GM23338 (cell line): Measurements from ENCODE around the gene SUN2. TPM values are rescaled to one million over a fixed set of nuclear protein-coding genes. Genes with fewer than 3 reads are reported as not detected.

Experiments
- ATAC-seq: fragments of 200-7000 bp; cut with Tn5 transposase; 3 replicates; pipeline ENCODE4 v1.9.1; 2020
- DNase-seq: peaks from one replicate; pipeline ENCODE4 v3.0.0-alpha.2; 2015; ENCODE audit warnings: low spot score
- H2AFZ ChIP-seq: fragments of 200-600 bp; sonication (generic); 2 replicates; pipeline ENCODE4 v1.8.0; 2016; ENCODE audit warnings: antibody characterized with exemption, mild to moderate bottlenecking, moderate library complexity
- H3F3A ChIP-seq: fragments of 200-600 bp; sonication (generic); replicated peaks from 2 replicates; pipeline ENCODE4 v1.8.0; 2017; ENCODE audit warnings: antibody characterized with exemption, mixed run types, low read depth
- H3K27ac ChIP-seq: fragments of 200-600 bp; sonication (generic); 2 replicates; pipeline ENCODE4 v1.6.1; 2016; ENCODE audit warnings: low read depth
- H3K27me3 ChIP-seq: fragments of 200-600 bp; sonication (generic); 2 replicates; pipeline ENCODE4 v1.8.0; 2016; ENCODE audit warnings: mild to moderate bottlenecking, mixed run types, moderate library complexity; ENCODE audit not compliant: insufficient read depth
- H3K36me3 ChIP-seq: fragments of 200-600 bp; sonication (generic); 2 replicates; pipeline ENCODE4 v1.8.0; 2016; ENCODE audit warnings: mild to moderate bottlenecking; ENCODE audit not compliant: insufficient read depth
- H3K4me1 ChIP-seq: fragments of 200-600 bp; sonication (generic); 2 replicates; pipeline ENCODE4 v1.8.0; 2016; ENCODE audit warnings: mild to moderate bottlenecking, moderate library complexity; ENCODE audit not compliant: insufficient read depth
- H3K4me2 ChIP-seq: fragments of 200-600 bp; sonication (generic); 2 replicates; pipeline ENCODE4 v1.7.1; 2017; ENCODE audit warnings: mixed run types
- H3K4me3 ChIP-seq: fragments of 200-600 bp; sonication (generic); 2 replicates; pipeline ENCODE4 v1.6.1; 2016; ENCODE audit warnings: mixed run types
- H3K79me2 ChIP-seq: fragments of 200-600 bp; sonication (generic); replicated peaks from 2 replicates; pipeline ENCODE4 v1.8.0; 2017; ENCODE audit warnings: mild to moderate bottlenecking; ENCODE audit not compliant: insufficient read depth
- H3K9me2 ChIP-seq: fragments of 200-600 bp; sonication (generic); 2 replicates; pipeline ENCODE4 v1.8.0; 2017; ENCODE audit not compliant: insufficient read depth
- H4K20me1 ChIP-seq: fragments of 200-600 bp; sonication (generic); replicated peaks from 2 replicates; pipeline ENCODE4 v1.8.0; 2017; ENCODE audit warnings: mild to moderate bottlenecking; ENCODE audit not compliant: insufficient read depth
- H3K27ac Mint-ChIP-seq: 2 replicates; pipeline ENCODE4 v1.8.0; 2020; ENCODE audit warnings: inconsistent platforms, mild to moderate bottlenecking, moderate library complexity, mixed read lengths
- H3K27me3 Mint-ChIP-seq: 3 replicates; pipeline ENCODE4 v1.8.0; 2022; ENCODE audit warnings: low read depth, mild to moderate bottlenecking, moderate library complexity, mixed read lengths, inconsistent platforms; ENCODE audit not compliant: insufficient read depth, poor library complexity
- H3K36me3 Mint-ChIP-seq: 3 replicates; pipeline ENCODE4 v1.8.0; 2021; ENCODE audit warnings: low read depth, mild to moderate bottlenecking, inconsistent platforms, moderate library complexity, mixed read lengths
- H3K4me1 Mint-ChIP-seq: 3 replicates; pipeline ENCODE4 v1.8.0; 2020; ENCODE audit warnings: mild to moderate bottlenecking, inconsistent platforms, mixed read lengths
- H3K4me3 Mint-ChIP-seq: 3 replicates; pipeline ENCODE4 v1.8.0; 2021; ENCODE audit warnings: moderate library complexity, mild to moderate bottlenecking, inconsistent platforms, mixed read lengths
- H3K9me3 Mint-ChIP-seq: 3 replicates; pipeline ENCODE4 v1.8.0; 2020; ENCODE audit warnings: moderate library complexity, mild to moderate bottlenecking, inconsistent platforms, mixed read lengths
- CREB1 ChIP-seq: fragments of 250-450 bp; sonication (Bioruptor Pico); IDR thresholded peaks from 2 replicates; pipeline ENCODE4 v1.5.0; 2020; ENCODE audit warnings: low read depth, mild to moderate bottlenecking, moderate library complexity
- CTCF ChIP-seq, 2 experiments: fragments of 200-600 bp in 1 of 2; sonication (generic) in 1 of 2; conservative IDR thresholded peaks; 2 replicates each; pipeline versions ENCODE4 v1.5.1 to v1.6.1; 2016 to 2017; ENCODE audit warnings: antibody characterized with exemption in 2 of 2, low read depth in 2 of 2, mild to moderate bottlenecking in 2 of 2, moderate library complexity in 1 of 2
- polyA plus RNA-seq: library from polyadenylated mRNA; unstranded; fragments of >200 nt; fragmentation: Nextera tagmentation; extraction: Ambion mirVana; gene quantifications from 2 replicates; pipeline ENCODE4 v1.2.1, GENCODE V29; 2016
- total RNA-seq: library from RNA; depleted of rRNA; stranded (reverse); fragments of >200 nt; shearing (Covaris generic); gene quantifications from 2 replicates; pipeline ENCODE4 v1.2.3, GENCODE V29; 2014
- TF ChIP-seq, protein P1 (sequence below): fragments of 250-450 bp; sonication (Bioruptor Pico); IDR thresholded peaks from 2 replicates; pipeline ENCODE4 v1.5.0; 2020; ENCODE audit warnings: mild to moderate bottlenecking, moderate library complexity

Gene SUN2
- total and polyA plus RNA-seq, 2 experiments from 2014 or later = 7.2 to 17.6 TPM

DNA sequence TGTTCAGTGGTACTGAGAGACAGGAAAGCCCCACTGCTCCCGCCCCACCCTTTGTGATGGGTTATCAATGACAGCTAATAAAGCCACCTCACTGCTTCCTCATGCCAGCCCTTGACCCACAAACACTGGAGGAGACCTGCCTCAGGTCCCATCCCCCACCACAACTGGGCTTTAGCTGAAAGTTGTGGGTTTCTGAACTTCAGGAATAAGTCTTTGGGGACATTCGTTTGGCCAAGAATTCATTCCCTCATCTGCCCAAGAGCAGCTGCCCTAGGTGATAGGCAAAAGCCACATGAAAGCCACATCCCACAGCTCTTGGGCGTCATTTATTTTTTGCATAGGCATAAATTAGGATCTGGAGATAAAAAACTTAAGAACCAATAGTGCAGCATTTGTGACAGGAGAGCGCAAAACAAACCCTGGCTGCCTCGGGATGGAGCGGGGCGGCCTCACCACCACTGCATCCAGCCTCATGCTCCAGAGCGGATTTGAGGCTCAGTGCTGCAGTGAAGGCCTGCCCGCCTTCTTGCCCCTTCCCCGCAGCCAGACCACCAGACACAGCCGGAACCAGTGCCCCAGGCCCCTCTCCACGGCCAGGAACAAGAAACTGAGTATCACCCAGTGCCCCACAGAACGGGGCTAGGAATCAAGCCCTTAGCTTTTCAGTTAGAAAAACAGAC, 21.2 kb downstream of the SUN2 start (continued):
- TF ChIP-seq, protein P1, sequence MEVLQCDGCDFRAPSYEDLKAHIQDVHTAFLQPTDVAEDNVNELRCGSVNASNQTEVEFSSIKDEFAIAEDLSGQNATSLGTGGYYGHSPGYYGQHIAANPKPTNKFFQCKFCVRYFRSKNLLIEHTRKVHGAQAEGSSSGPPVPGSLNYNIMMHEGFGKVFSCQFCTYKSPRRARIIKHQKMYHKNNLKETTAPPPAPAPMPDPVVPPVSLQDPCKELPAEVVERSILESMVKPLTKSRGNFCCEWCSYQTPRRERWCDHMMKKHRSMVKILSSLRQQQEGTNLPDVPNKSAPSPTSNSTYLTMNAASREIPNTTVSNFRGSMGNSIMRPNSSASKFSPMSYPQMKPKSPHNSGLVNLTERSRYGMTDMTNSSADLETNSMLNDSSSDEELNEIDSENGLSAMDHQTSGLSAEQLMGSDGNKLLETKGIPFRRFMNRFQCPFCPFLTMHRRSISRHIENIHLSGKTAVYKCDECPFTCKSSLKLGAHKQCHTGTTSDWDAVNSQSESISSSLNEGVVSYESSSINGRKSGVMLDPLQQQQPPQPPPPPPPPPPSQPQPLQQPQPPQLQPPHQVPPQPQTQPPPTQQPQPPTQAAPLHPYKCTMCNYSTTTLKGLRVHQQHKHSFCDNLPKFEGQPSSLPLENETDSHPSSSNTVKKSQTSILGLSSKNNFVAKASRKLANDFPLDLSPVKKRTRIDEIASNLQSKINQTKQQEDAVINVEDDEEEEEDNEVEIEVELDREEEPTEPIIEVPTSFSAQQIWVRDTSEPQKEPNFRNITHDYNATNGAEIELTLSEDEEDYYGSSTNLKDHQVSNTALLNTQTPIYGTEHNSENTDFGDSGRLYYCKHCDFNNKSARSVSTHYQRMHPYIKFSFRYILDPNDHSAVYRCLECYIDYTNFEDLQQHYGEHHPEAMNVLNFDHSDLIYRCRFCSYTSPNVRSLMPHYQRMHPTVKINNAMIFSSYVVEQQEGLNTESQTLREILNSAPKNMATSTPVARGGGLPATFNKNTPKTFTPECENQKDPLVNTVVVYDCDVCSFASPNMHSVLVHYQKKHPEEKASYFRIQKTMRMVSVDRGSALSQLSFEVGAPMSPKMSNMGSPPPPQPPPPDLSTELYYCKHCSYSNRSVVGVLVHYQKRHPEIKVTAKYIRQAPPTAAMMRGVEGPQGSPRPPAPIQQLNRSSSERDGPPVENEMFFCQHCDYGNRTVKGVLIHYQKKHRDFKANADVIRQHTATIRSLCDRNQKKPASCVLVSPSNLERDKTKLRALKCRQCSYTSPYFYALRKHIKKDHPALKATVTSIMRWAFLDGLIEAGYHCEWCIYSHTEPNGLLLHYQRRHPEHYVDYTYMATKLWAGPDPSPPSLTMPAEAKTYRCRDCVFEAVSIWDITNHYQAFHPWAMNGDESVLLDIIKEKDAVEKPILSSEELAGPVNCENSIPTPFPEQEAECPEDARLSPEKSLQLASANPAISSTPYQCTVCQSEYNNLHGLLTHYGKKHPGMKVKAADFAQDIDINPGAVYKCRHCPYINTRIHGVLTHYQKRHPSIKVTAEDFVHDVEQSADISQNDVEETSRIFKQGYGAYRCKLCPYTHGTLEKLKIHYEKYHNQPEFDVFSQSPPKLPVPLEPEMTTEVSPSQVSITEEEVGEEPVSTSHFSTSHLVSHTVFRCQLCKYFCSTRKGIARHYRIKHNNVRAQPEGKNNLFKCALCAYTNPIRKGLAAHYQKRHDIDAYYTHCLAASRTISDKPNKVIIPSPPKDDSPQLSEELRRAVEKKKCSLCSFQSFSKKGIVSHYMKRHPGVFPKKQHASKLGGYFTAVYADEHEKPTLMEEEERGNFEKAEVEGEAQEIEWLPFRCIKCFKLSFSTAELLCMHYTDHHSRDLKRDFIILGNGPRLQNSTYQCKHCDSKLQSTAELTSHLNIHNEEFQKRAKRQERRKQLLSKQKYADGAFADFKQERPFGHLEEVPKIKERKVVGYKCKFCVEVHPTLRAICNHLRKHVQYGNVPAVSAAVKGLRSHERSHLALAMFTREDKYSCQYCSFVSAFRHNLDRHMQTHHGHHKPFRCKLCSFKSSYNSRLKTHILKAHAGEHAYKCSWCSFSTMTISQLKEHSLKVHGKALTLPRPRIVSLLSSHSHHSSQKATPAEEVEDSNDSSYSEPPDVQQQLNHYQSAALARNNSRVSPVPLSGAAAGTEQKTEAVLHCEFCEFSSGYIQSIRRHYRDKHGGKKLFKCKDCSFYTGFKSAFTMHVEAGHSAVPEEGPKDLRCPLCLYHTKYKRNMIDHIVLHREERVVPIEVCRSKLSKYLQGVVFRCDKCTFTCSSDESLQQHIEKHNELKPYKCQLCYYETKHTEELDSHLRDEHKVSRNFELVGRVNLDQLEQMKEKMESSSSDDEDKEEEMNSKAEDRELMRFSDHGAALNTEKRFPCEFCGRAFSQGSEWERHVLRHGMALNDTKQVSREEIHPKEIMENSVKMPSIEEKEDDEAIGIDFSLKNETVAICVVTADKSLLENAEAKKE (CRISPR knock-in tag) = no peak

GRCh38 chr22:38733724-38734381, 21.9 kb downstream of the SUN2 start:
- H2AFZ ChIP-seq = no peak overlapping the region
- Mint-ChIP-seq H3K36me3 (peaks cover 53% of the 10 kb centered on the region), H3K4me3 (no peak overlapping the region), H3K27ac (no peak overlapping the region), H3K27me3 (peaks cover 26% of the 10 kb centered on the region), H3K9me3 (no peaks in the 10 kb centered on the region), H3K4me1 (peaks cover 6% of the 10 kb centered on the region; the same call in 2 of the 3 replicates)
- no peak overlapping the region for H3K4me2 ChIP-seq
- H3K27ac ChIP-seq = no peak overlapping the region
- H3K79me2 ChIP-seq = no peaks in the 10 kb centered on the region
- no peaks in the 10 kb centered on the region for H3K27me3 ChIP-seq
- H3F3A ChIP-seq = 0 out of 2 replicates have a peak, but pooled peaks cover 4% of the 10 kb centered on the region
- no peaks in the 10 kb centered on the region for H3K4me1 ChIP-seq
- no peaks in the 10 kb centered on the region for H3K9me2 ChIP-seq
- TF ChIP-seq, protein P1 (CRISPR knock-in tag) = no peak
- TF ChIP-seq CTCF (conservative IDR thresholded peaks at IDR 0.05; ENCODE audit: low read depth in 2 of 2) (no peak), CREB1 (CRISPR knock-in tag) (no peak)
- no peak overlapping the region for H3K4me3 ChIP-seq
- DNase-seq (no peak), ATAC-seq (no peak)
- peaks cover 6% of the 10 kb centered on the region; the same call in 1 of the 2 replicates for H3K36me3 ChIP-seq
- peaks cover 11% of the 10 kb centered on the region; the same call in 1 of the 2 replicates for H4K20me1 ChIP-seq
